ENCODE results near the gene INHBE. TPM values are rescaled to one million over a fixed set of nuclear protein-coding genes. Genes with fewer than 3 reads are reported as not detected.
A peak's percentile ranks its signal among the peaks of the same experiment; 100 is the strongest.

INHBE gene
- total RNA-seq, 1 experiment from 2014 or later, result 10.1 TPM

DNA sequence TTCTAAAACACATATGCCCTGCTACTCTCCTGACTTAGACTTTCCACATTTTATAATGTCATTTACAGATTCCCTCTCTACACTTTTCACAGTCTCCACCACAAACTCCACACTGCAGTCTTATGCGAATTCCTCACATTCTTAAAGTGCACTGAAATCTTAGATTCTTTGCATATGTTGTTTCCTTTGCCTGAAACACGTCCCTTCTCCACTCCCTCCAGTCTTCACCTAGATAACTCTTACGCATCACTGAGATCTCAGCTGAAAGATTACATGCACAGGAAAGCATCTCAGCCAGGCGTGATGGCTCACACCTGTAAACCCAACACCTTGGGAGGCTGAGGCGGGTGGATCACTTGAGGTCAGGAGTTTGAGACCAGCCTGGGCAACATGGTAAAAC, 28.4 kb downstream of the INHBE start:
- Histone ChIP-seq H3K9me3 (ENCODE audit: control insufficient read depth, low read depth, low read length) (no peaks in the 10 kb centered on the region), H2BK20ac (ENCODE audit: low read depth, low read length, poor library complexity, severe bottlenecking) (no peak overlapping the region), H3K4me1 (ENCODE audit: insufficient read depth, low read length) (peaks cover 3% of the 10 kb centered on the region; the same call in 1 of the 2 replicates), H4K8ac (replicated peaks; ENCODE audit: insufficient read length, low read depth, low read length) (no peak overlapping the region), H3K23me2 (ENCODE audit: insufficient read length, low read depth, low read length, poor library complexity, severe bottlenecking) (peaks cover 2% of the 10 kb centered on the region), H4K20me1 (ENCODE audit: control insufficient read depth, insufficient read depth, insufficient read length) (no peaks in the 10 kb centered on the region), H3K9ac (ENCODE audit: extremely low read depth, insufficient read length, low read length) (no peak overlapping the region), H2AFZ (ENCODE audit: low read length) (no peak overlapping the region), H2BK120ac (ENCODE audit: low read depth, low read length, poor library complexity, severe bottlenecking) (no peak overlapping the region), H2AK5ac (ENCODE audit: insufficient read length, low read length) (no peak overlapping the region), H4K91ac (ENCODE audit: insufficient read length, low read depth, low read length) (no peak overlapping the region), H3K4me2 (ENCODE audit: insufficient read depth, insufficient read length, low read length) (no peak overlapping the region), H2BK5ac (ENCODE audit: insufficient read length, low read length) (no peak overlapping the region), H3K23ac (ENCODE audit: insufficient read length, low read depth, low read length) (no peak overlapping the region), H4K5ac (ENCODE audit: insufficient read length, low read depth, low read length) (no peak overlapping the region), H3K4ac (ENCODE audit: low read depth, low read length) (no peak overlapping the region), H3K27me3 (ENCODE audit: insufficient read depth, low read length) (no peaks in the 10 kb centered on the region), H3K18ac (ENCODE audit: insufficient read length, low read depth, low read length) (no peak overlapping the region), H3K79me2 (ENCODE audit: insufficient read depth, low read length) (peaks cover 3% of the 10 kb centered on the region; the same call in 1 of the 2 replicates), H2BK15ac (ENCODE audit: low read depth, low read length) (no peak overlapping the region), H3K79me1 (ENCODE audit: insufficient read depth, low read depth, low read length, poor library complexity, severe bottlenecking) (no peaks in the 10 kb centered on the region), H3K56ac (ENCODE audit: insufficient read length, low read depth, low read length) (no peak overlapping the region), H3K27ac (ENCODE audit: insufficient read length, low read depth, low read length) (no peak overlapping the region), H2BK12ac (ENCODE audit: insufficient read length, low read depth, low read length) (no peak overlapping the region), H3T11ph (ENCODE audit: low read length) (no peak overlapping the region), H3K14ac (ENCODE audit: insufficient read depth, low read length) (no peak overlapping the region)
- Mint-ChIP-seq H3K4me3 (no peak overlapping the region), H3K36me3 (ENCODE audit: insufficient read depth in 1 of 3, low read depth in 3 of 3) (peaks cover under 1 to 6% (median 3%) of the 10 kb centered on the region in 3 experiments; a peak in 6 of 7 replicates), H3K9me3 (peaks cover 0 to 2% of the 10 kb centered on the region in 2 experiments; a peak in 1 of 5 replicates), H3K4me1 (peaks cover 11 to 12% of the 10 kb centered on the region in 2 experiments), H3K27ac (peak overlapping the region in 1 of 3 experiments; percentile 11; a peak in 3 of 7 replicates), H3K27me3 (ENCODE audit: low read depth) (peaks cover 16% of the 10 kb centered on the region)
- TF ChIP-seq, protein P1, sequence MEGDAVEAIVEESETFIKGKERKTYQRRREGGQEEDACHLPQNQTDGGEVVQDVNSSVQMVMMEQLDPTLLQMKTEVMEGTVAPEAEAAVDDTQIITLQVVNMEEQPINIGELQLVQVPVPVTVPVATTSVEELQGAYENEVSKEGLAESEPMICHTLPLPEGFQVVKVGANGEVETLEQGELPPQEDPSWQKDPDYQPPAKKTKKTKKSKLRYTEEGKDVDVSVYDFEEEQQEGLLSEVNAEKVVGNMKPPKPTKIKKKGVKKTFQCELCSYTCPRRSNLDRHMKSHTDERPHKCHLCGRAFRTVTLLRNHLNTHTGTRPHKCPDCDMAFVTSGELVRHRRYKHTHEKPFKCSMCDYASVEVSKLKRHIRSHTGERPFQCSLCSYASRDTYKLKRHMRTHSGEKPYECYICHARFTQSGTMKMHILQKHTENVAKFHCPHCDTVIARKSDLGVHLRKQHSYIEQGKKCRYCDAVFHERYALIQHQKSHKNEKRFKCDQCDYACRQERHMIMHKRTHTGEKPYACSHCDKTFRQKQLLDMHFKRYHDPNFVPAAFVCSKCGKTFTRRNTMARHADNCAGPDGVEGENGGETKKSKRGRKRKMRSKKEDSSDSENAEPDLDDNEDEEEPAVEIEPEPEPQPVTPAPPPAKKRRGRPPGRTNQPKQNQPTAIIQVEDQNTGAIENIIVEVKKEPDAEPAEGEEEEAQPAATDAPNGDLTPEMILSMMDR (conservative IDR thresholded peaks at IDR 0.05), result no peak
- no CpG with 5 or more reads among the region's 5 CpGs for WGBS (ENCODE audit: extremely low coverage, insufficient read length, low lambda C conversion rate)
- DNase-seq, result no peak

Measured in H9 (cell line).